ENCODE results near the gene RGS12. TPM values are rescaled to one million over a fixed set of nuclear protein-coding genes. Genes with fewer than 3 reads are reported as not detected.
A peak's percentile ranks its signal among the peaks of the same experiment; 100 is the strongest.

RGS12 gene
- 13.1 and 13.9 TPM in 2 replicates for total RNA-seq
- 3.5 TPM for total RNA-seq (2013)
- 2.8 and 3.5 TPM in 2 replicates for polyA plus RNA-seq
- 2.8 and 4.8 TPM in 2 replicates for polyA minus RNA-seq

DNA sequence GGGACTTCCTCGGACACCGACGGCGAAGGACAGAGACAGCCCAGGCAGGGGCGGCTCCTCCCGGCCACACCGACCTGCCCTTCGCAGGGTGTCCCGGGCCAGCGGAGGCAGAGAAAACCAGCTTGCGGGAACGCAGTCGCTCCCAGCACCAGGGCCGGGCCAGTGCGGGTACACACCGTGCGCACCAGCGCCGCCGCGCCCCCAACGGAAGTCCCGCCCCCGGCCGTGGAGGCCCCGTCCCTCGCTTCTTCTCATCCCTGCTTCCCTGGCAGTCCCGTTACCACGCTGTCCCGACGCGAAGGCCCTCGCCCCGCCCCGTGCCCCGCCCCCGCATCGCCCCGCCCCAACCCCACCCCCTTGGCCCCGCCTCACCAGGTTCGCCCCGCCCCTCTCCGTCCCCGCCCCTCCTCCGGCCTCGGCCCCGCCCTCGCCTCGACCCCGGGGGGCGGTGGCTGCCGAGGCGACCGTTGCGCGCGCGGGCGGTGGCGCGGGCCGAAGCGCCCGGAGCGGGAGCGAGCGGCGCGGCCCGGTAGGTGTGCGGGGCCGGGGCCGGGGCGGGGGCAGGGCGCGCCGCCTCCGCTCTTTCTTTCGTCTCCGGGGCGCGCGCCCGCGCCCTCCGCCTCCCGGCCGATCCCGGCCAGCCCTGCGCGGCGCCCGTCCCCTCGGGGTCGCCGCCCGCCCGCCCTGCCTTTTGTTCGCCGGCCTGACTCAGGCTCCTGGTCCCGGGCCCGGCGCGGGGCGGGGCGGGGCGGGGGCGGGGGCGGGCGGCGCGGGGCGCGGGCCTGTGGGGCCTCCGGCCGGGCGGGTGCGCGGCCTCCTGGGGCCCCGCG lies at the start of gene RGS12:
RGS12 (plus strand) TSS at position 451 of the 830 bp plus-strand sequence. CDS start 23,150 bp downstream, outside the sequence.
- Histone ChIP-seq H2AFZ (ENCODE audit: insufficient read depth, low read depth, low read length, poor library complexity, severe bottlenecking) (peak within 1 kb of the TSS; percentile 85), H3K4me2 (replicated peaks; ENCODE audit: low read depth, low read length, poor library complexity, severe bottlenecking) (peak within 1 kb of the TSS; percentile 100), H3K79me2 (ENCODE audit: control insufficient read depth, insufficient read depth, low read length) (no peaks in the 10 kb centered on the region), H3K4me3 (ENCODE audit: control extremely low read depth in 1 of 5, extremely low read depth in 1 of 5, insufficient read depth in 1 of 5, low read depth in 2 of 5, low read length in 4 of 5) (peak within 1 kb of the TSS; percentile 8 to 80 (median 72)), H3K27me3 (replicated peaks in 1 of 4; ENCODE audit: control extremely low read depth in 1 of 4, control insufficient read depth in 3 of 4, insufficient read depth in 4 of 4, low read length in 3 of 4) (peaks cover 0 to 20% (median 3%) of the 10 kb centered on the region in 4 experiments), H3K9me3 (ENCODE audit: control extremely low read depth in 1 of 3, control insufficient read depth in 2 of 3, insufficient read depth in 1 of 3, low read length in 2 of 3) (peaks cover 0 to 7% (median 0%) of the 10 kb centered on the region in 3 donors), H4K20me1 (ENCODE audit: control insufficient read depth, insufficient read depth, low read length, poor library complexity, severe bottlenecking) (no peaks in the 10 kb centered on the region), H3K4me1 (ENCODE audit: control insufficient read depth in 2 of 2, insufficient read depth in 2 of 2, low read length in 2 of 2) (peaks cover 7 to 17% of the 10 kb centered on the region in 2 donors), H3K27ac (ENCODE audit: low read length in 2 of 2) (peak within 1 kb of the TSS in 1 of 2 donors; percentile 48), H3K9ac (ENCODE audit: low read length) (peak within 1 kb of the TSS; percentile 75), H3K36me3 (replicated peaks in 1 of 2; ENCODE audit: control extremely low read depth in 1 of 2, control insufficient read depth in 1 of 2, extremely low read depth in 1 of 2, insufficient read depth in 2 of 2, low read length in 1 of 2) (no peaks in the 10 kb centered on the region)
- POLR2A ChIA-PET: interaction anchor here (1.2 kb wide), 1 partner anchor 240 kb away, joined by 4 read pairs; no protein-coding TSS in a partner anchor
- TF ChIP-seq, protein P1, sequence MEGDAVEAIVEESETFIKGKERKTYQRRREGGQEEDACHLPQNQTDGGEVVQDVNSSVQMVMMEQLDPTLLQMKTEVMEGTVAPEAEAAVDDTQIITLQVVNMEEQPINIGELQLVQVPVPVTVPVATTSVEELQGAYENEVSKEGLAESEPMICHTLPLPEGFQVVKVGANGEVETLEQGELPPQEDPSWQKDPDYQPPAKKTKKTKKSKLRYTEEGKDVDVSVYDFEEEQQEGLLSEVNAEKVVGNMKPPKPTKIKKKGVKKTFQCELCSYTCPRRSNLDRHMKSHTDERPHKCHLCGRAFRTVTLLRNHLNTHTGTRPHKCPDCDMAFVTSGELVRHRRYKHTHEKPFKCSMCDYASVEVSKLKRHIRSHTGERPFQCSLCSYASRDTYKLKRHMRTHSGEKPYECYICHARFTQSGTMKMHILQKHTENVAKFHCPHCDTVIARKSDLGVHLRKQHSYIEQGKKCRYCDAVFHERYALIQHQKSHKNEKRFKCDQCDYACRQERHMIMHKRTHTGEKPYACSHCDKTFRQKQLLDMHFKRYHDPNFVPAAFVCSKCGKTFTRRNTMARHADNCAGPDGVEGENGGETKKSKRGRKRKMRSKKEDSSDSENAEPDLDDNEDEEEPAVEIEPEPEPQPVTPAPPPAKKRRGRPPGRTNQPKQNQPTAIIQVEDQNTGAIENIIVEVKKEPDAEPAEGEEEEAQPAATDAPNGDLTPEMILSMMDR (IDR thresholded peaks at IDR 0.05): no peak
- TF ChIP-seq EZH2 (IDR thresholded peaks at IDR 0.05; ENCODE audit: borderline replicate concordance, insufficient read depth, low read depth, low read length, poor library complexity, severe bottlenecking): no peak
- intact Hi-C loops (cut with micrococcal nuclease): loop anchor here (2.0 to 5.0 kb wide), 2 partner anchors 240 to 1710 kb away; partner anchors contain the start of gene LRPAP1
- CTCF ChIA-PET: no interaction called here
- H3K27me3 Mint-ChIP-seq: peaks cover 14% of the 10 kb centered on the region
- ATAC-seq (ENCODE audit: low read depth) (peak; percentile 82), DNase-seq (peak; percentile 82)
- H3K9me3 Mint-ChIP-seq (ENCODE audit: insufficient read depth): no peaks in the 10 kb centered on the region
- peak within 1 kb of the TSS; percentile 81 for H3K27ac Mint-ChIP-seq
- peak within 1 kb of the TSS; percentile 89 for H3K4me3 Mint-ChIP-seq
- H3K4me1 Mint-ChIP-seq: peaks cover 13% of the 10 kb centered on the region
- WGBS (ENCODE audit: insufficient coverage): under 1% methylated on average over 94 of the region's 121 CpGs

Data from B cell (primary cell).